Measurements from ENCODE around the gene TFDP1.

The TFDP1 gene

DNA sequence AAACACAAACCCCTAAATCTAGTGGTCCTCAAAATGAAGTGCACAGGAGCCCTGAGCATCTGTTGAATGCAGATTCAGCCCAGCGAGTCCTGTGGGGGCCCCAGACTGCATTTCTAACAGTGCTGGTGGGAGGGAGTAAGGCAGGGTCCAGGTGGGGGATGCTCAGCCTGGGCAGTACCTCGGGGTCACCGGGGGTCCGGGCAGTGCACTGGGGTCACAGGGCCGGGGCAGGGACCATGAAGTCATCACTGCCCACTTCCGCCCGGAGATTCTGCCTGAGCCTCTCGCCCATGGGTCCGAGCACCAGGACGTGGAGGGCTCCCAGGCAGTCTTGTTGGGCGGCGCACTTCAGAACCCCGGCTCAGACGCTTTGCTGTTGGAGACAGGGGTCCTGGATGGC is 74.3 kb downstream of the TFDP1 start:
- DNase-seq (ENCODE audit: insufficient read length, low spot score) (no peak), FAIRE-seq (no peak)
- TF ChIP-seq POLR2A (IDR thresholded peaks at IDR 0.05; ENCODE audit: low read depth, low read length): no peak

DNA sequence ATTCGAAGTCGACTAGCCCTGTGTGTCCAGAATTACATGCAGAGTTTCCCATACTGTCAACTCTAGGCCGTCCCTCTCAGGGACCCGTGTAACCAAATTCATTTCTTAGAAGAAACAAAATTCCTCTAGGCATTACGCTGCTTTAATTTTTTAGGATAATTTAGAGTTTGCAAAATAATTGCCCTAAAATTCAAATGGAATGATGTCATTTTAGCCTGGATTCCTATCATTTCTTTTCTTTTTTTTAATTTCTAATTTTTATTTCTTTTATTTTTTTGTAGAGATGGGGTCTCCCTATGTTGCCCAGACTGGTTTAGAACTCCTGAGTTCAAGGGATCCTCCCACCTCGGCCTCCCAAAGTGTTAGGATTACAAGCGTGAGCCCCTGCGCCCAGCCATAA is 74.8 kb downstream of the TFDP1 start:
- no peak for TF ChIP-seq POLR2A (IDR thresholded peaks at IDR 0.05; ENCODE audit: low read depth, low read length)
- FAIRE-seq (no peak), DNase-seq (ENCODE audit: insufficient read length, low spot score) (no peak)

DNA sequence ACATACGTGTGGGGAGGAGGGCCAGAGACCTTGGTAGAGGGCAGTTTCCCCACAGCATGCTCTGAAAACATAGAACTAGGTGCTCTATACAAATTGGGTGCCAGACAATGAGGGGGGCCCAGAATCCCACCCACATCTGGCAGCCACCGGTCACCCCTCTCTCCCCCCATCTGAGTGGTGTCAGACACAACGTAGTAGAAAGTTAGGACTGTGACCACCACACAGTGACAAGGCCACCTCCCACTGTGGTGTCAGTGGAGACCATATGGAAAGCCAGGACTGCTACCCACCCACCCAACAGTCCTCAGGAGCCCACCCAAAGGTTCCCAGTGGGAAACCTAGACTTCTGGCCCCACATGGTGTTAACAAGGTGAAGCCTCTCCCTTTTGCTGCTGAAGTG is 75.5 kb downstream of the TFDP1 start:
- FAIRE-seq (no peak), DNase-seq (ENCODE audit: insufficient read length, low spot score) (no peak)
- no peak for TF ChIP-seq POLR2A (IDR thresholded peaks at IDR 0.05; ENCODE audit: low read depth, low read length)

DNA sequence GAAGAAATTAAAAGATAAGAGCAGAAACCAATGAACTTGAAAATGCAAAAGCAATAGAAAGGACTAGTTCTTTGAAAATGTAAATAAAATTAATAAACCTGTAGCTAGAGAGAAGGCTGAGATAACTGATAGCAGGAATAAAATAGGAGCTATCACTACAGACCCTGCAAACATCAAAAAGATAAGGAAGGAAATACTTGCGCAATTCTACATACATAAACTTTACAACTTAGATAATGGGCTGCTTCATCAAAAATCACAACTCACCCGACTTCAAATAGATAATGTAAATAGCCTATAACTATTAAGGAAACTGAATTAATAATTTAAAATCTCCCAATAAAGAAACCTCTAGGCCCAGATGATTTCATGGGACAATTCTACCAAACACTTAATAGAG is 77.0 kb downstream of the TFDP1 start:
- DNase-seq (ENCODE audit: insufficient read length, low spot score) (no peak), FAIRE-seq (no peak)
- no peak for TF ChIP-seq POLR2A (IDR thresholded peaks at IDR 0.05; ENCODE audit: low read depth, low read length)

DNA sequence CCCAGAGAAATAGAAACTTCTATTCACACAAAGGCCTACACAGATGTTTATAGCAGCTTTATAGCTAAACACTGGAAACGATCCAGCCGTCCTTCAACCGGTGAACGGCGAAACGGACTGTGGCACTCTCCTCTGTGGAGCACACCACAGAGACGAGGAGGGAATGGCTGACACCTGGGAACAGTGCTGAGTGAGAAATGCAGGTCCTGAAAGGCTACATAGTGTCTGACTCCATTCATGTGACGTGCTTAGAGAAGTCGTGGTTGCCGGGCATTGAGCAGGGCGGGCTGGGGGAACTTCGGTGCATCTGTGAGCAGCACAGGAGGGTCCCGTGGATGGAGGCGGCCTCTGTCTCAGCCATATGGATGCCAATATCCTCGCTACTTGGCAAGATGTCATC is 79.4 kb downstream of the TFDP1 start:
- TF ChIP-seq POLR2A (IDR thresholded peaks at IDR 0.05; ENCODE audit: low read depth, low read length): no peak
- FAIRE-seq (no peak), DNase-seq (ENCODE audit: insufficient read length, low spot score) (no peak)

DNA sequence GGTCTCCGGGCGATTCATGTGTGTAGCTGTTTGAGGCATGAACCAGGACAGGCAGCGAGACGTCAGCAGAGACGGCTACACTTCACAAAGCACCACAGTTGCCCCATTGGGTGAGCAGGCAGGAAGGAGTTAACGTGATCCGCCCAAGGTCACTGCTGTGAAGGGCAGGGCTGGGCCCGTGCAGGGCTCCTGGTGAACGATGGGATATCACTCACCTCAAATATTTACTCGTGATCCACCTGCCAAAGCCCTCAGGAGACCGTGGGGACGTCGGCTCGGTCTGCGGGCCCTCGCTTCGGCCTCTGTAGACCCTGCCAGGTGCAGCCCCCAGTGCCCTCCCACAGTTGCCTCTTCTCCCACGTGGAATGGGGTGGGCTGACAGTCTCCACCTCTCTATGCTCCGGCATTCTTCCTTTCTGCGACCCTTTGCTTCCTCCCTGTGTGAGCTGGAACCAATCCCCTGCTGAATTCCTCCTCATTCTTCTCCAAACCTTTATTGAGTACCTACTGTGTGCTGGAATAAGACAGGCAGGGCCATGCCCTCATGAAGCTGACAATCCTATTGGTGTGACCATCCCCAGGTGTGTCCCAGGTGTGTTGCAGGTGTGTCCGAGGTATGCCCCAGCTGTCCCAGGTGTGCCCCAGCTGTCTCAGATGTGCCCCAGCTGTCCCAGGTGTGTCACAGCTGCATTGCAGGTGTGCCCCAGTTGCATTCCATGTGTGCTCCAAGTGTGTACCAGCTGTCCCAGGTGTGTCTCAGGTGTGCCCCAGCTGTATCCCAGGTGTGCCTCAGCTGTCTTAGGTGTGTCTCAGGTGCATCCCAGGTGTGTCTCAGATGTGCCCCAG is 80.4 kb downstream of the TFDP1 start:
- TF ChIP-seq POLR2A (IDR thresholded peaks at IDR 0.05; ENCODE audit: low read depth, low read length): no peak
- no peak for DNase-seq (ENCODE audit: insufficient read length, low spot score)
- FAIRE-seq: no peak

DNA sequence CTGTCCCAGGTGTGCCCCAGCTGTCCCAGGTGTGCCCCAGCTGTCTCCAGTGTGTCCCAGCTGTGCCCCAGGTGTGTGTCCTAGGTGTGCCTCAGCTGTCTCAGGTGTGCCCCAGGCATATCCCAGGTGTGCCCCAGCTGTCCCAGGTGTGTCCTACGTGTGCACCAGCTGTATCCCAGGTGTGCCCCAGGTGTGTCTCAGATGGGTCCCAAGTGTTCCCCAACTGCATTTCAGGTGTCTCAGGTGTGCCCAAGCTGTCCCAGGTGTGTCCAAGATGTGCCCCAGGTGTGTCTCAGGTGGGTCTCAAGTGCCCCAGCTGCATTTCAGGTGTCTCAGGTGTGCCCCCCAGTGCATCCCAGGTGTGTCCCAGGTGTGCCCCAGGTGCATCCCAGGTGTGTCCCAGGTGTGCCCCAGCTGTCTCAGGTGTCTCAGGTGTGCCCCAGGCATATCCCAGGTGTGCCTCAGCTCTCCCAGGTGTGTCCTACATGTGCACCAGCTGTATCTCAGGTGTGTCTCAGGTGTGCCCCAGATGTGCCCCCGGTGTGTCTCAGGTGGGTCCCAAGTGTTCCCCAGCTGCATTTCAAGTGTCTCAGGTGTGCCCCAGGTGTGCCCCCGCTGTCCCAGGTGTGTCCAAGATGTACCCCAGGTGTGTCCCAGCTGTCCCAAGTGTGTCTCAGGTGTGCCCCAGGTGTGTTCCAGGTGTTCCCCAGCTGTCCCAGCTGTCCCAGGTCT is 81.2 kb downstream of the TFDP1 start:
- 0 out of 2 replicates have a peak, but pooled peaks have one; percentile 11 for TF ChIP-seq POLR2A (IDR thresholded peaks at IDR 0.05; ENCODE audit: low read depth, low read length)
- no peak for DNase-seq (ENCODE audit: insufficient read length, low spot score)
- FAIRE-seq: no peak

DNA sequence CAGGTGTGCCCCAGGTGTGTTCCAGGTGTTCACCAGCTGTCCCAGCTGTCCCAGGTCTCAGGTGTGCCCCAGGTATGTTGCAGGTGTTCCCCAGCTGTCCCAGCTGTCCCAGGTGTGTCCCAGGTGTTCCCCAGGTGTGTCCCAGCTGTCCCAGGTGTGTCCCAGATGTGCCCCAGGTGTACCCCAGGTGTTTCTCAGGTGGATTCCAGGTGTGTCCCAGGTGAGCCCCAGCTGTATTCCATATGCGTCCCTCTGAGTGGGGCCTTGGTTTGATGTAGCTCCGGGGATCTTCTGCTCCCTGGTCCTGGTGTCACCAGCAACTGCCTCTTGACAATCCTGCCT is 81.7 kb downstream of the TFDP1 start:
- no peak for TF ChIP-seq POLR2A (IDR thresholded peaks at IDR 0.05; ENCODE audit: low read depth, low read length)
- DNase-seq (ENCODE audit: insufficient read length, low spot score) (no peak), FAIRE-seq (no peak)

DNA sequence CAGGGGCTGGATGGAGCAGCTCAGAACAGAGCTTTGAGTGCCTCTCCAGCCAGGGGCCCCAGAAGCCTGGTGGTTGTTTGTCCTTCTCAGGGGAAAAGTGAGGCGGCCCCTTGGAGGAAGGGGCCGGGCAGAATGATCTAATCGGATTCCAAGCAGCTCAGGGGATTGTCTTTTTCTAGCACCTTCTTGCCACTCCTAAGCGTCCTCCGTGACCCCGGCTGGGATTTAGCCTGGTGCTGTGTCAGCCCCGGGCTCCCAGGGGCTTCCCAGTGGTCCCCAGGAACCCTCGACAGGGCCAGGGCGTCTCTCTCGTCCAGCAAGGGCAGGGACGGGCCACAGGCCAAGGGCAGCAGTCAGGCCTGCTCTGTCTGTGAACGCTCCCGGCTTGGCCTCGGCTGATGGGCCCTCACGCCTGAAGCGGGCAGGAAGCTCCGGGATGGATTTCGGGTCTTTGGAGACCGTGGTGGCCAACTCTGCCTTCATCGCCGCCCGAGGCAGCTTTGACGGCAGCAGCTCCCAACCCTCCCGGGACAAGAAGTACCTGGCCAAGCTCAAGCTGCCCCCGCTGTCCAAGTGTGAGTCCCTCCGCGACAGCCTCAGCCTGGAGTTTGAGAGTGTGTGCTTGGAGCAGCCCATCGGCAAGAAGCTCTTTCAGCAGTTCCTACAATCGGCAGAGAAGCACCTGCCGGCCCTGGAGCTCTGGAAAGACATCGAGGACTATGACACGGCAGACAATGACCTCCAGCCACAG is 82.6 kb downstream of the TFDP1 start, which contains the start of gene GRK1:
GRK1 (plus strand) TSS at position 269 of the 751 bp plus-strand sequence; CDS start at position 437, 168 bp downstream.
- DNase-seq (ENCODE audit: insufficient read length, low spot score): no peak
- no peak for TF ChIP-seq POLR2A (IDR thresholded peaks at IDR 0.05; ENCODE audit: low read depth, low read length)
- no peak for FAIRE-seq

DNA sequence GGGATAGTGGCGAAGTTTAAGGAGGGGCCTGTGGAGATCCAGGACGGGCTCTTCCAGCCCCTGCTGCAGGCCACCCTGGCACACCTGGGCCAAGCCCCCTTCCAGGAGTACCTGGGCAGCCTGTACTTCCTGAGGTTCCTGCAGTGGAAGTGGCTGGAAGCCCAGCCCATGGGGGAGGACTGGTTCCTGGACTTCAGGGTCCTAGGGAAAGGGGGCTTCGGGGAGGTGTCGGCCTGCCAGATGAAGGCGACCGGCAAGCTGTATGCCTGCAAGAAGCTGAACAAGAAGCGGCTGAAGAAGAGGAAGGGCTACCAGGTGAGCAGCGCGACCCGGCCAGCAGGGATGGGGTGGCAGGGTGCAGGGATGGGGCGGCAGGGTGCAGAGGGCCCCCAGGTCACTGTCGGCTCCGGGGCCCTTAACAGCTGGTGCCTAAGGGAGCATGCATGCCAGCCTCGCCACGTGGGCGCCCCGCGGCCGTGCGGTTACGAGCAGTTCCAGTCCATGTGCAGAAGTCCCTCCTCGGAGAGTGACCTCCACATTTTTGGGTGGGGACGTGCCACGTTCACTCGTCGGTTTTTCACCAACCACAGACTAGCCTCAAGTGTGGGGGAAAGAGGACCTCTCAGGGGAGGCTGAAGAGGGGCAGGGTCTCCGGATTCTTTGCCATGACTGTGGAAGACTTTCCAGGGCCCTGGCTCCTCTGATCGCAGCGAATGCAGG is 83.4 kb downstream of the TFDP1 start:
- TF ChIP-seq POLR2A (IDR thresholded peaks at IDR 0.05; ENCODE audit: low read depth, low read length): no peak
- no peak for FAIRE-seq
- DNase-seq (ENCODE audit: insufficient read length, low spot score): no peak

DNA sequence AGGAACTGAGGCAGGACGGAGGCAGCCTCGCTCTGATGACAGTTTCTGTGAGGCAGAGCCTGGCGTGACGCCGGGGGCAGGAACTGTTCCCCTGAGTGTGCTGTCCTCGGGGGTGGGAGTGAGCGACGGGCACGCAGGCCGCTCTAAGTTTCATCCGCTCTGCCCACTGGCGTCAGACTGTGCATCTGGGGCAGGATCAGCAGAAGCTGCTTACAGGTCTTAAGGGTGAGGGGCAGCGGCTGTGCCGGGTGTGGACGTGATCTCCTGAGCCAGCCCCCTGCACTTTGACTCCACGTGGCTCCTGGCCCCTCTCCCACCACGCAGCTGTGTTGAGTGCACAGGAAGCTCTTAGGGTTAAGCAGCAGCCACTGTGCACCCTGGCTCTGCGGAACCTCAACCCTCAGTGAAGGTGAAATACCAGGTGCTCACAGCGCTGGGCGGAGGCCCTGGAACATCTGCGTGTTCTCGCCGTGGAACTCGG is 84.0 kb downstream of the TFDP1 start:
- FAIRE-seq (no peak), DNase-seq (ENCODE audit: insufficient read length, low spot score) (no peak)
- no peak for TF ChIP-seq POLR2A (IDR thresholded peaks at IDR 0.05; ENCODE audit: low read depth, low read length)

DNA sequence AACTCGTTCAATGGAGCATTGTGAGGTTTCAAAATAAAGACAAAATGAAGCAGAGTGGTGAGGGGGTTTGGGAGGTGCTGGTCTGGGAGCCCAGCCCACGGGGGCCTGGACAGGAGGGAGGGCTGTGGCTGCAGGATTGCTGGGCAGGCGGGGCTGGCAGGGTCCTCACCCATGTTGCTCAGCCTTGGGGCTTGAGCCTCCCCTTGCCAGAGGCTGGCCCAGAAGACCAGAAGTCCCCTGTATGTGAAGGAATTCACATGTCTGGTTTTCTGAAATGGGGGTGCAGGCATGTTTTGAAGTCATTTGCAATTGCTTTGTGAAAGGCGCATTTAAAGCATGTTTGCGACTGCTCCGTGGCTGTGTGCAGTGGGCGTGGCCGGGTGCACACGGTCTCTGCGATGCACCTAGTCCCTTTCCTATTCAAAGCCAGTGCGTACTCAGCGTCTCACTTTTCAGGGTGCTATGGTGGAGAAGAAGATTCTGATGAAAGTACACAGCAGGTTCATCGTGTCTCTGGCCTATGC is 84.7 kb downstream of the TFDP1 start:
- no peak for FAIRE-seq
- no peak for TF ChIP-seq POLR2A (IDR thresholded peaks at IDR 0.05; ENCODE audit: low read depth, low read length)
- DNase-seq (ENCODE audit: insufficient read length, low spot score): no peak

DNA sequence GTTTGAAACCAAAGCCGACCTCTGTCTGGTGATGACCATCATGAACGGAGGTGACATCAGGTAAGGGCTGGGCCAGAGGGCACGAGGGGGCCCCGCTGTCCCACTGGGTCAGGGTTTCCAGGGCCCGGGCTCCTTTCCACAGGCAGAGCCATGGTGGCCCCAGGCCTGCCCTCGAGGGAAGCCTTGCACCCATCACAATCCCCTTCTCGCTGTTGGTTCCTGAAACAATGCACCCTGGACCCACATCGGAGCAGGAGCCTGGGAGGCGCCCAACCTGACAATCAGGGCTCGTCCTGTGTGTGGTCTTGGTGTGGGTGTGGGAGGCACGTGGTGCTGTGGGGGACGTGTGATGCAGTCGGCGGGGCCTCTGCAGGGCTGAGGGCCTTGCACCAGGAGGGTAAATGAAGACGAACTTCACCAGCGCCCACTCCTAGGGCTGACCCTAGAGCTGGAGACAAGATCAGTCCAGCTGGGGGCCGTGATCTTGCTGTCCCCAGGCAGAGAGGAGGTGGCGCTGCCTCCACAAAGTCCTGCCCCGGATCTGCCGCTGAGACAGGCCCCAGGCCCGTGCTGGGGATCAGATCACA is 85.3 kb downstream of the TFDP1 start:
- DNase-seq (ENCODE audit: insufficient read length, low spot score): no peak
- no peak for TF ChIP-seq POLR2A (IDR thresholded peaks at IDR 0.05; ENCODE audit: low read depth, low read length)
- no peak for FAIRE-seq

Data from H54 (cell line).